ENCODE results near the gene OR52I2.

OR52I2 gene

GRCh38 chr11:4610258-4610935 is 28.9 kb downstream of the OR52I2 start:
- no peak for DNase-seq

- no peak for DNase-seq
Measured at GRCh38 chr11:4611986-4612385, 30.4 kb downstream of the OR52I2 start.

- no peak for DNase-seq
Measured at GRCh38 chr11:4615856-4616444, 34.4 kb downstream of the OR52I2 start.

GRCh38 chr11:4619514-4619913 is 38.0 kb downstream of the OR52I2 start:
- no peak for DNase-seq

GRCh38 chr11:4626207-4627099 is 44.9 kb downstream of the OR52I2 start:
- peak; percentile 66 for DNase-seq

GRCh38 chr11:4636136-4636535 is 54.6 kb downstream of the OR52I2 start:
- DNase-seq = no peak

- peak; percentile 74 for DNase-seq
Measured at GRCh38 chr11:4636962-4637661, 55.6 kb downstream of the OR52I2 start, which contains the start of gene OR51D1. Gene OR51D1, plus strand, starts transcription at chr11:4637477. Its CDS starts 2,314 bp downstream, at chr11:4639791.

GRCh38 chr11:4637662-4638047 is 56.1 kb downstream of the OR52I2 start:
- no peak for DNase-seq

GRCh38 chr11:4639931-4640330 is 58.4 kb downstream of the OR52I2 start:
- DNase-seq = no peak

GRCh38 chr11:4641501-4641900 is 60.0 kb downstream of the OR52I2 start:
- no peak for DNase-seq

- no peak for DNase-seq
Measured at GRCh38 chr11:4642043-4642442, 60.5 kb downstream of the OR52I2 start.

Data from femur (tissue), 1 donor.